GM12878 (cell line): ENCODE results near the gene ZNF768. TPM values are rescaled to one million over a fixed set of nuclear protein-coding genes. Genes with fewer than 3 reads are reported as not detected.

Experiments
- BCLAF1 ChIP-seq: fragments of 450-650 bp; IDR thresholded peaks from 2 replicates; pipeline ENCODE4 v1.6.1; 2017; ENCODE audit warnings: antibody characterized with exemption, mild to moderate bottlenecking, moderate library complexity
- CREM ChIP-seq: IDR thresholded peaks from 2 replicates; pipeline ENCODE4 v1.6.1; 2014; ENCODE audit warnings: antibody characterized with exemption, low read depth
- HCFC1 ChIP-seq: fragments of 150-350 bp; IDR thresholded peaks from 2 replicates; pipeline ENCODE4 v1.6.1; 2014; ENCODE audit warnings: low read length
- LARP7 ChIP-seq: fragments of 450-650 bp; IDR thresholded peaks from 2 replicates; pipeline ENCODE4 v1.6.1; 2017; ENCODE audit warnings: mild to moderate bottlenecking
- MTA3 ChIP-seq: IDR thresholded peaks from 2 replicates; pipeline ENCODE4 v1.6.1; 2012; ENCODE audit warnings: low read length, inconsistent platforms, borderline replicate concordance
- MYB ChIP-seq: fragments of 150-350 bp; IDR thresholded peaks from 2 replicates; pipeline ENCODE4 v1.6.1; 2014; ENCODE audit warnings: mild to moderate bottlenecking, low read depth, low read length, borderline replicate concordance
- POU2F2 ChIP-seq: IDR thresholded peaks from 3 replicates; pipeline ENCODE4 v1.6.1; 2011; ENCODE audit warnings: low read depth, mild to moderate bottlenecking, low read length, borderline replicate concordance
- RAD21 ChIP-seq: IDR thresholded peaks from 2 replicates; pipeline ENCODE4 v1.6.1; 2011; ENCODE audit warnings: mild to moderate bottlenecking, low read depth, low read length, moderate library complexity; ENCODE audit not compliant: insufficient read depth
- TCF7 ChIP-seq: IDR thresholded peaks from 2 replicates; pipeline ENCODE4 v1.6.1; 2014; ENCODE audit warnings: antibody characterized with exemption, borderline replicate concordance
- polyA plus RNA-seq, 11 experiments: library from polyadenylated mRNA; depleted of rRNA in 4 of 11; unstranded in 6 of 11; stranded (reverse) in 5 of 11; fragments of >200 nt; fragmentation: Nextera tagmentation in 4 of 11; fragmentation: Illumina TruSeq in 1 of 11; extraction: Ambion mirVana in 4 of 11; extraction: Trizol in 1 of 11; gene quantifications; 1 replicate in 1 of 11; 2 replicates in 10 of 11; pipeline versions ENCODE4 v1.2.1 to v1.2.3, GENCODE V29; 2011 to 2016; ENCODE audit warnings: inconsistent platforms in 2 of 11, missing spikeins in 2 of 11, low read depth in 1 of 11
- total RNA-seq, 4 experiments: library from RNA; depleted of rRNA in 3 of 4; stranded (reverse); fragments of >200 nt in 3 of 4; fragmentation: Illumina TruSeq in 1 of 4; extraction: Trizol in 1 of 4; gene quantifications; 2 replicates each; pipeline versions ENCODE4 v1.2.1 to v1.2.3, GENCODE V29; 2013 to 2021

Gene ZNF768
- total and polyA plus RNA-seq, 10 of the 15 experiments (the other 5 are each of a cell fraction or from before 2014, with no cell fraction given), result 0.05 to 23.1 (median 9.1) TPM

- TF ChIP-seq BCLAF1 (peak; percentile 13; the same call in 1 of the 2 replicates), MYB (no peak), RAD21 (no peak), LARP7 (peak; percentile 94), HCFC1 (peak; percentile 88), CREM (peak; percentile 93), TCF7 (no peak), MTA3 (no peak), POU2F2 (peak; percentile 16; the same call in 1 of the 3 replicates)
- TF ChIP-seq, all 136 proteins: peak for 63
Measured at GRCh38 chr16:30571445-30572322, 45.3 kb upstream of the ZNF768 start, which contains the start of gene ZNF688 (continued).
